Measurements from ENCODE around the gene LBH.

Gene LBH

GRCh38 chr2:30257266-30258214, 26.2 kb downstream of the LBH start:
- H3K4me2 ChIP-seq (ENCODE audit: low read length), result no peak overlapping the region
- no peak overlapping the region for H2AFZ ChIP-seq (ENCODE audit: low read depth, low read length)
- H3K27ac ChIP-seq (ENCODE audit: low read length), result no peak overlapping the region
- H3K9me3 ChIP-seq (ENCODE audit: insufficient read depth, low read length), result peaks cover 10% of the 10 kb centered on the region; the same call in 1 of the 2 replicates
- H3K4me1 ChIP-seq (ENCODE audit: low read length), result peaks cover 5% of the 10 kb centered on the region
- peaks cover 41% of the 10 kb centered on the region for H3K27me3 ChIP-seq (ENCODE audit: low read depth, low read length)
- no peaks in the 10 kb centered on the region for H4K20me1 ChIP-seq (ENCODE audit: insufficient read depth, low read length)
- H3K79me2 ChIP-seq (ENCODE audit: low read length), result no peaks in the 10 kb centered on the region
- TF ChIP-seq CTCF (IDR thresholded peaks at IDR 0.05; ENCODE audit: low read depth, low read length) (no peak), EZH2phosphoT487 (IDR thresholded peaks at IDR 0.05; ENCODE audit: low read depth) (no peak)
- no peaks in the 10 kb centered on the region for H3K36me3 ChIP-seq (replicated peaks; ENCODE audit: low read depth, low read length)
- H3K4me3 ChIP-seq (ENCODE audit: low read length), result no peak overlapping the region
- H3K9ac ChIP-seq (ENCODE audit: low read length), result no peak overlapping the region

- H3K9ac ChIP-seq (ENCODE audit: low read length), result no peak overlapping the region
- no peak overlapping the region for H3K27ac ChIP-seq (ENCODE audit: low read length)
- H3K9me3 ChIP-seq (ENCODE audit: insufficient read depth, low read length), result peaks cover 15% of the 10 kb centered on the region
- H3K4me3 ChIP-seq (ENCODE audit: low read length), result no peak overlapping the region
- TF ChIP-seq CTCF (IDR thresholded peaks at IDR 0.05; ENCODE audit: low read depth, low read length), result no peak
- TF ChIP-seq EZH2phosphoT487 (IDR thresholded peaks at IDR 0.05; ENCODE audit: low read depth), result no peak
- no peaks in the 10 kb centered on the region for H4K20me1 ChIP-seq (ENCODE audit: insufficient read depth, low read length)
- no peak overlapping the region for H3K4me2 ChIP-seq (ENCODE audit: low read length)
- H3K27me3 ChIP-seq (ENCODE audit: low read depth, low read length), result peaks cover 44% of the 10 kb centered on the region
- H3K36me3 ChIP-seq (replicated peaks; ENCODE audit: low read depth, low read length), result no peaks in the 10 kb centered on the region
- no peaks in the 10 kb centered on the region for H3K79me2 ChIP-seq (ENCODE audit: low read length)
- peaks cover 5% of the 10 kb centered on the region for H3K4me1 ChIP-seq (ENCODE audit: low read length)
- no peak overlapping the region for H2AFZ ChIP-seq (ENCODE audit: low read depth, low read length)
Observed at GRCh38 chr2:30259071-30259470, 27.7 kb downstream of the LBH start.

- Histone ChIP-seq H4K20me1 (ENCODE audit: insufficient read depth, low read length) (no peaks in the 10 kb centered on the region), H3K36me3 (replicated peaks; ENCODE audit: low read depth, low read length) (no peaks in the 10 kb centered on the region), H3K4me3 (ENCODE audit: low read length) (no peak overlapping the region), H2AFZ (ENCODE audit: low read depth, low read length) (no peak overlapping the region), H3K27ac (ENCODE audit: low read length) (no peak overlapping the region), H3K9me3 (ENCODE audit: insufficient read depth, low read length) (peaks cover 15% of the 10 kb centered on the region), H3K4me2 (ENCODE audit: low read length) (no peak overlapping the region), H3K9ac (ENCODE audit: low read length) (no peak overlapping the region), H3K27me3 (ENCODE audit: low read depth, low read length) (peaks cover 54% of the 10 kb centered on the region), H3K79me2 (ENCODE audit: low read length) (no peaks in the 10 kb centered on the region), H3K4me1 (ENCODE audit: low read length) (peaks cover 5% of the 10 kb centered on the region)
- TF ChIP-seq CTCF (IDR thresholded peaks at IDR 0.05; ENCODE audit: low read depth, low read length) (no peak), EZH2phosphoT487 (IDR thresholded peaks at IDR 0.05; ENCODE audit: low read depth) (no peak)
Observed at GRCh38 chr2:30259827-30260679, 28.7 kb downstream of the LBH start.

GRCh38 chr2:30260941-30261340, 29.6 kb downstream of the LBH start:
- TF ChIP-seq EZH2phosphoT487 (IDR thresholded peaks at IDR 0.05; ENCODE audit: low read depth) (no peak), CTCF (IDR thresholded peaks at IDR 0.05; ENCODE audit: low read depth, low read length) (no peak)
- Histone ChIP-seq H3K9me3 (ENCODE audit: insufficient read depth, low read length) (peaks cover 15% of the 10 kb centered on the region), H3K9ac (ENCODE audit: low read length) (no peak overlapping the region)

More at GRCh38 chr2:30260941-30261340, 29.6 kb downstream of the LBH start:
- no peaks in the 10 kb centered on the region for H4K20me1 ChIP-seq (ENCODE audit: insufficient read depth, low read length)
- no peaks in the 10 kb centered on the region for H3K79me2 ChIP-seq (ENCODE audit: low read length)
- H3K27ac ChIP-seq (ENCODE audit: low read length), result no peak overlapping the region
- no peak overlapping the region for H2AFZ ChIP-seq (ENCODE audit: low read depth, low read length)
- no peaks in the 10 kb centered on the region for H3K36me3 ChIP-seq (replicated peaks; ENCODE audit: low read depth, low read length)
- H3K4me2 ChIP-seq (ENCODE audit: low read length), result no peak overlapping the region
- peaks cover 7% of the 10 kb centered on the region for H3K4me1 ChIP-seq (ENCODE audit: low read length)
- H3K4me3 ChIP-seq (ENCODE audit: low read length), result no peak overlapping the region
- peaks cover 62% of the 10 kb centered on the region for H3K27me3 ChIP-seq (ENCODE audit: low read depth, low read length)

All from OCI-LY3 (cell line).